ENCODE results near the gene TTC36. TPM values are rescaled to one million over a fixed set of nuclear protein-coding genes. Genes with fewer than 3 reads are reported as not detected.

TTC36 gene
- polyA plus RNA-seq, 1 donor from 2014 or later, result 4.3 TPM

DNA sequence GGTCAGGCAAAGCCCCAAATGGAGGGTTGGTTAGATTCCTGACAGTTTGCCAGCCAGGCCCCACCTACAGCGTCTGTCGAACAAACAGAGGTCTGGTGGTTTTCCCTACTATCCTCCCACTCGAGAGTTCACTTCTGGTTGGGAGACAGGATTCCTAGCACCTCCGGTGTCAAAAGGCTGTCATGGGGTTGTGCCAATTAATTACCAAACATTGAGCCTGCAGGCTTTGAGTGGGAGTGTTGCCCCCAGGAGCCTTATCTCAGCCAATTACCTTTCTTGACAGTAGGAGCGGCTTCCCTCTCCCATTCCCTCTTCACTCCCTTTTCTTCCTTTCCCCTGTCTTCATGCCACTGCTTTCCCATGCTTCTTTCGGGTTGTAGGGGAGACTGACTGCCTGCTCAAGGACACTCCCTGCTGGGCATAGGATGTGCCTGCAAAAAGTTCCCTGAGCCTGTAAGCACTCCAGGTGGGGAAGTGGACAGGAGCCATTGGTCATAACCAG lies 4.7 kb upstream of the TTC36 start:
- H3K9me2 ChIP-seq (ENCODE audit: insufficient read depth, low read length), result no peaks in the 10 kb centered on the region
- H3K9ac ChIP-seq (ENCODE audit: low read length), result no peak overlapping the region
- no peaks in the 10 kb centered on the region for H3K9me3 ChIP-seq (ENCODE audit: low read length)
- H3K4me3 ChIP-seq (ENCODE audit: low read length), result no peak overlapping the region
- no peaks in the 10 kb centered on the region for H4K20me1 ChIP-seq (ENCODE audit: insufficient read depth)
- no peak overlapping the region for H3K4me2 ChIP-seq (ENCODE audit: low read length)
- TF ChIP-seq, protein P1, sequence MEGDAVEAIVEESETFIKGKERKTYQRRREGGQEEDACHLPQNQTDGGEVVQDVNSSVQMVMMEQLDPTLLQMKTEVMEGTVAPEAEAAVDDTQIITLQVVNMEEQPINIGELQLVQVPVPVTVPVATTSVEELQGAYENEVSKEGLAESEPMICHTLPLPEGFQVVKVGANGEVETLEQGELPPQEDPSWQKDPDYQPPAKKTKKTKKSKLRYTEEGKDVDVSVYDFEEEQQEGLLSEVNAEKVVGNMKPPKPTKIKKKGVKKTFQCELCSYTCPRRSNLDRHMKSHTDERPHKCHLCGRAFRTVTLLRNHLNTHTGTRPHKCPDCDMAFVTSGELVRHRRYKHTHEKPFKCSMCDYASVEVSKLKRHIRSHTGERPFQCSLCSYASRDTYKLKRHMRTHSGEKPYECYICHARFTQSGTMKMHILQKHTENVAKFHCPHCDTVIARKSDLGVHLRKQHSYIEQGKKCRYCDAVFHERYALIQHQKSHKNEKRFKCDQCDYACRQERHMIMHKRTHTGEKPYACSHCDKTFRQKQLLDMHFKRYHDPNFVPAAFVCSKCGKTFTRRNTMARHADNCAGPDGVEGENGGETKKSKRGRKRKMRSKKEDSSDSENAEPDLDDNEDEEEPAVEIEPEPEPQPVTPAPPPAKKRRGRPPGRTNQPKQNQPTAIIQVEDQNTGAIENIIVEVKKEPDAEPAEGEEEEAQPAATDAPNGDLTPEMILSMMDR (IDR thresholded peaks at IDR 0.05; ENCODE audit: poor library complexity, severe bottlenecking), result peak; percentile 25
- no peak for TF ChIP-seq SMC3 (conservative IDR thresholded peaks at IDR 0.05; ENCODE audit: poor library complexity)
- H2AFZ ChIP-seq (ENCODE audit: low read depth, low read length), result no peak overlapping the region
- no peaks in the 10 kb centered on the region for H3F3A ChIP-seq (ENCODE audit: insufficient read depth, low read length, poor library complexity, severe bottlenecking)
- H3K27ac ChIP-seq (ENCODE audit: low read length), result no peak overlapping the region
- H3K36me3 ChIP-seq (ENCODE audit: insufficient read depth, low read length), result peaks cover 5% of the 10 kb centered on the region
- no peaks in the 10 kb centered on the region for H3K79me2 ChIP-seq (replicated peaks; ENCODE audit: insufficient read depth, low read length)
- H3K27me3 ChIP-seq (ENCODE audit: insufficient read depth, low read depth, low read length), result no peaks in the 10 kb centered on the region

DNA sequence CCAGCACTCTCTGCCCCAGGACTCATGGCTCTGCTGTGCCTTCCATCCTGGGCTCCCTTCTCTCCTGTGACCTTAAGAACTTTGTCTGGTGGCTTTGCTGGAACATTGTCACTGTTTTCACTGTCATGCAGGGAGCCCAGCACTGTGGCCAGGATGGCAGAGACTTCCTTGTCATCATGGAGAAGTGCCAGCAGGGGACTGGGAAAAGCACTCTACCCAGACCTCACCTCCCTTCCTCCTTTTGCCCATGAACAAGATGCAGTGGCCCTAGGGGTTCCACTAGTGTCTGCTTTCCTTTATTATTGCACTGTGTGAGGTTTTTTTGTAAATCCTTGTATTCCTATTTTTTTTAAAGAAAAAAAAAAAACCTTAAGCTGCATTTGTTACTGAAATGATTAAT lies 2.9 kb upstream of the TTC36 start:
- Histone ChIP-seq H4K20me1 (ENCODE audit: insufficient read depth) (no peaks in the 10 kb centered on the region), H3K36me3 (ENCODE audit: insufficient read depth, low read length) (peaks cover 5% of the 10 kb centered on the region), H3F3A (ENCODE audit: insufficient read depth, low read length, poor library complexity, severe bottlenecking) (no peaks in the 10 kb centered on the region), H3K9ac (ENCODE audit: low read length) (no peak overlapping the region), H3K27ac (ENCODE audit: low read length) (no peak overlapping the region), H3K27me3 (ENCODE audit: insufficient read depth, low read depth, low read length) (no peaks in the 10 kb centered on the region), H2AFZ (ENCODE audit: low read depth, low read length) (no peak overlapping the region), H3K9me2 (ENCODE audit: insufficient read depth, low read length) (no peaks in the 10 kb centered on the region), H3K9me3 (ENCODE audit: low read length) (no peaks in the 10 kb centered on the region), H3K4me2 (ENCODE audit: low read length) (no peak overlapping the region), H3K79me2 (replicated peaks; ENCODE audit: insufficient read depth, low read length) (no peaks in the 10 kb centered on the region), H3K4me3 (ENCODE audit: low read length) (no peak overlapping the region)
- no peak for TF ChIP-seq TAF1 (IDR thresholded peaks at IDR 0.05; ENCODE audit: low read depth)
- no peak for TF ChIP-seq EZH2 (IDR thresholded peaks at IDR 0.05; ENCODE audit: borderline replicate concordance, insufficient read depth, low read length, poor library complexity, severe bottlenecking)
- TF ChIP-seq POLR2AphosphoS5 (IDR thresholded peaks at IDR 0.05), result no peak
- no peak for TF ChIP-seq MXI1 (conservative IDR thresholded peaks at IDR 0.05; ENCODE audit: poor library complexity, severe bottlenecking)
- TF ChIP-seq EP300 (conservative IDR thresholded peaks at IDR 0.05; ENCODE audit: poor library complexity, severe bottlenecking), result no peak
- TF ChIP-seq, protein P1 (IDR thresholded peaks at IDR 0.05; ENCODE audit: poor library complexity, severe bottlenecking), result no peak
- no peak for TF ChIP-seq SMC3 (conservative IDR thresholded peaks at IDR 0.05; ENCODE audit: poor library complexity)

DNA sequence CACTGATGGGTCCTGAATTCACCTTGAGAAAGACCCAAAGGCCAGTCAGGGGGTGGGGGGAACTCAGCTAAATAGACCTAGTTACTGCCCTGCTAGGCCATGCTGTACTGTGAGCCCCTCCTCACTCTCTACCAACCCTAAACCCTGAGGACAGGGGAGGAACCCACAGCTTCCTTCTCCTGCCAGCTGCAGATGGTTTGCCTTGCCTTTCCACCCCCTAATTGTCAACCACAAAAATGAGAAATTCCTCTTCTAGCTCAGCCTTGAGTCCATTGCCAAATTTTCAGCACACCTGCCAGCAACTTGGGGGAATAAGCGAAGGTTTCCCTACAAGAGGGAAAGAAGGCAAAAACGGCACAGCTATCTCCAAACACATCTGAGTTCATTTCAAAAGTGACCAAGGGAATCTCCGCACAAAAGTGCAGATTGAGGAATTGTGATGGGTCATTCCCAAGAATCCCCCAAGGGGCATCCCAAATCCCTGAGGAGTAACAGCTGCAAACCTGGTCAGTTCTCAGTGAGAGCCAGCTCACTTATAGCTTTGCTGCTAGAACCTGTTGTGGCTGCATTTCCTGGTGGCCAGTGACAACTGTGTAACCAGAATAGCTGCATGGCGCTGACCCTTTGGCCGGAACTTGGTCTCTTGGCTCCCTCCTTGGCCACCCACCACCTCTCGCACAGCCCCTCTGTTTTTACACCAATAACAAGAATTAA lies 2.4 kb upstream of the TTC36 start:
- Histone ChIP-seq H3K79me2 (replicated peaks; ENCODE audit: insufficient read depth, low read length) (peaks cover 5% of the 10 kb centered on the region), H3F3A (ENCODE audit: insufficient read depth, low read length, poor library complexity, severe bottlenecking) (no peaks in the 10 kb centered on the region), H3K4me2 (ENCODE audit: low read length) (no peak overlapping the region), H3K27ac (ENCODE audit: low read length) (no peak overlapping the region), H3K36me3 (ENCODE audit: insufficient read depth, low read length) (peaks cover 5% of the 10 kb centered on the region), H2AFZ (ENCODE audit: low read depth, low read length) (no peak overlapping the region), H3K4me3 (ENCODE audit: low read length) (no peak overlapping the region), H3K9me3 (ENCODE audit: low read length) (no peaks in the 10 kb centered on the region), H3K9ac (ENCODE audit: low read length) (no peak overlapping the region), H3K9me2 (ENCODE audit: insufficient read depth, low read length) (no peaks in the 10 kb centered on the region), H3K27me3 (ENCODE audit: insufficient read depth, low read depth, low read length) (no peaks in the 10 kb centered on the region), H4K20me1 (ENCODE audit: insufficient read depth) (no peaks in the 10 kb centered on the region)
- TF ChIP-seq MXI1 (conservative IDR thresholded peaks at IDR 0.05; ENCODE audit: poor library complexity, severe bottlenecking) (no peak), SMC3 (conservative IDR thresholded peaks at IDR 0.05; ENCODE audit: poor library complexity) (no peak), EZH2 (IDR thresholded peaks at IDR 0.05; ENCODE audit: borderline replicate concordance, insufficient read depth, low read length, poor library complexity, severe bottlenecking) (no peak), TAF1 (IDR thresholded peaks at IDR 0.05; ENCODE audit: low read depth) (no peak), POLR2AphosphoS5 (IDR thresholded peaks at IDR 0.05) (no peak), EP300 (conservative IDR thresholded peaks at IDR 0.05; ENCODE audit: poor library complexity, severe bottlenecking) (no peak), RAD21 (conservative IDR thresholded peaks at IDR 0.05) (no peak)
- TF ChIP-seq, protein P1 (IDR thresholded peaks at IDR 0.05; ENCODE audit: poor library complexity, severe bottlenecking), result no peak
- TF ChIP-seq, protein P2, sequence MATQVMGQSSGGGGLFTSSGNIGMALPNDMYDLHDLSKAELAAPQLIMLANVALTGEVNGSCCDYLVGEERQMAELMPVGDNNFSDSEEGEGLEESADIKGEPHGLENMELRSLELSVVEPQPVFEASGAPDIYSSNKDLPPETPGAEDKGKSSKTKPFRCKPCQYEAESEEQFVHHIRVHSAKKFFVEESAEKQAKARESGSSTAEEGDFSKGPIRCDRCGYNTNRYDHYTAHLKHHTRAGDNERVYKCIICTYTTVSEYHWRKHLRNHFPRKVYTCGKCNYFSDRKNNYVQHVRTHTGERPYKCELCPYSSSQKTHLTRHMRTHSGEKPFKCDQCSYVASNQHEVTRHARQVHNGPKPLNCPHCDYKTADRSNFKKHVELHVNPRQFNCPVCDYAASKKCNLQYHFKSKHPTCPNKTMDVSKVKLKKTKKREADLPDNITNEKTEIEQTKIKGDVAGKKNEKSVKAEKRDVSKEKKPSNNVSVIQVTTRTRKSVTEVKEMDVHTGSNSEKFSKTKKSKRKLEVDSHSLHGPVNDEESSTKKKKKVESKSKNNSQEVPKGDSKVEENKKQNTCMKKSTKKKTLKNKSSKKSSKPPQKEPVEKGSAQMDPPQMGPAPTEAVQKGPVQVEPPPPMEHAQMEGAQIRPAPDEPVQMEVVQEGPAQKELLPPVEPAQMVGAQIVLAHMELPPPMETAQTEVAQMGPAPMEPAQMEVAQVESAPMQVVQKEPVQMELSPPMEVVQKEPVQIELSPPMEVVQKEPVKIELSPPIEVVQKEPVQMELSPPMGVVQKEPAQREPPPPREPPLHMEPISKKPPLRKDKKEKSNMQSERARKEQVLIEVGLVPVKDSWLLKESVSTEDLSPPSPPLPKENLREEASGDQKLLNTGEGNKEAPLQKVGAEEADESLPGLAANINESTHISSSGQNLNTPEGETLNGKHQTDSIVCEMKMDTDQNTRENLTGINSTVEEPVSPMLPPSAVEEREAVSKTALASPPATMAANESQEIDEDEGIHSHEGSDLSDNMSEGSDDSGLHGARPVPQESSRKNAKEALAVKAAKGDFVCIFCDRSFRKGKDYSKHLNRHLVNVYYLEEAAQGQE (IDR thresholded peaks at IDR 0.05; ENCODE audit: borderline replicate concordance), result no peak
